HL-60 (cell line): ENCODE data around the gene FASN.

ENCODE experiments used
- DNase-seq, 2 experiments: peaks; one replicate each; pipeline ENCODE4 v3.0.0-alpha.2; 2010 to 2020; ENCODE audit warnings: low read depth in 1 of 2, low spot score in 1 of 2
- H3K27ac ChIP-seq: fragments of 250-450 bp; sonication (Bioruptor Pico); replicated peaks from 2 replicates; pipeline ENCODE4 v1.5.1; 2020; ENCODE audit warnings: mild to moderate bottlenecking, moderate library complexity
- H3K27me3 ChIP-seq: fragments of 250-450 bp; sonication (Bioruptor Pico); 2 replicates; pipeline ENCODE4 v1.5.1; 2021; ENCODE audit warnings: mild to moderate bottlenecking, moderate library complexity; ENCODE audit not compliant: insufficient read depth, poor library complexity, severe bottlenecking
- H3K4me3 ChIP-seq: replicated peaks from 2 replicates; pipeline ENCODE4 v1.5.1; 2011; ENCODE audit warnings: mild to moderate bottlenecking, control low read depth, low read length; ENCODE audit not compliant: insufficient read depth
- GABPA ChIP-seq: IDR thresholded peaks from 2 replicates; pipeline ENCODE4 v1.6.1; 2012; ENCODE audit warnings: low read depth
- POLR2AphosphoS5 ChIP-seq: IDR thresholded peaks from 2 replicates; pipeline ENCODE4 v1.6.1; 2012; ENCODE audit warnings: low read depth
- SPI1 ChIP-seq: IDR thresholded peaks from 2 replicates; pipeline ENCODE4 v1.6.1; 2012; ENCODE audit warnings: low read depth, mild to moderate bottlenecking, borderline replicate concordance
- TF ChIP-seq, protein P1 (sequence below): IDR thresholded peaks from 2 replicates; pipeline ENCODE4 v1.6.1; 2012; ENCODE audit warnings: low read depth; ENCODE audit not compliant: insufficient replicate concordance
- TF ChIP-seq, protein P2 (sequence below): IDR thresholded peaks from one replicate; pipeline ENCODE4 v1.5.1; 2011; ENCODE audit warnings: low read length, control low read depth, inconsistent platforms; ENCODE audit not compliant: insufficient read depth

Gene FASN

DNA sequence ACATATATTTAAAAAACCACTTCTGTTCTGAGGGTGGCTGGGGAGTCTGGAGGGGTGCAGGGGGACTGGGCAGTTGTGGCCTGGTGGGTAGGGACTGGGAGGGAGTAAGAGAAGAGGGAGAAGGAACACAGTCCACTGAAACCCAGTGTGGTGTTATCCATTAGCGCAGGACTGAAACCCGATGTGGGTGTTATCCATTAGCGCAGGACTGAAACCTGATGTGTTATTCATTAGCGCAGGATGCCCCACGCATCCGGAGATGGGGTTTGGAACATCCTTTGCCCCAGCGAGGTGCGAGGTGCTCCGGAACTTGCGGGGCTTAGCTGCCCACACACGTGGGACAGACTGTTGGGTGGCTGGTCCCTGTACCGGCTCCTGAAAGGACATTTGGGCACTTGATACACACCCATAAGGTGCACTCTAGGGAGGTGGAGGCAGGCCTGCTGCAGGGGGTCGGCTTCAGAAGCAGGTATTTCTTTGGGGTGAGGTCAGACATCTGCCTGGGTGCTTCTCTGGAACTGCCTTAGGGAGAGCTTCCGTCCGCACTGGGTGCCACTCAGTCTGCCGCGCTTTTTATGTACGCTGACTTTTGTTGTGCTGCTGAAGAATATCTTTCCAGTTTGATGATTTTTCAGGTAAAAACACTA lies 20.3 kb upstream of the FASN start:
- Histone ChIP-seq H3K27ac (no peak overlapping the region), H3K4me3 (no peak overlapping the region), H3K27me3 (no peaks in the 10 kb centered on the region)
- TF ChIP-seq, protein P1, sequence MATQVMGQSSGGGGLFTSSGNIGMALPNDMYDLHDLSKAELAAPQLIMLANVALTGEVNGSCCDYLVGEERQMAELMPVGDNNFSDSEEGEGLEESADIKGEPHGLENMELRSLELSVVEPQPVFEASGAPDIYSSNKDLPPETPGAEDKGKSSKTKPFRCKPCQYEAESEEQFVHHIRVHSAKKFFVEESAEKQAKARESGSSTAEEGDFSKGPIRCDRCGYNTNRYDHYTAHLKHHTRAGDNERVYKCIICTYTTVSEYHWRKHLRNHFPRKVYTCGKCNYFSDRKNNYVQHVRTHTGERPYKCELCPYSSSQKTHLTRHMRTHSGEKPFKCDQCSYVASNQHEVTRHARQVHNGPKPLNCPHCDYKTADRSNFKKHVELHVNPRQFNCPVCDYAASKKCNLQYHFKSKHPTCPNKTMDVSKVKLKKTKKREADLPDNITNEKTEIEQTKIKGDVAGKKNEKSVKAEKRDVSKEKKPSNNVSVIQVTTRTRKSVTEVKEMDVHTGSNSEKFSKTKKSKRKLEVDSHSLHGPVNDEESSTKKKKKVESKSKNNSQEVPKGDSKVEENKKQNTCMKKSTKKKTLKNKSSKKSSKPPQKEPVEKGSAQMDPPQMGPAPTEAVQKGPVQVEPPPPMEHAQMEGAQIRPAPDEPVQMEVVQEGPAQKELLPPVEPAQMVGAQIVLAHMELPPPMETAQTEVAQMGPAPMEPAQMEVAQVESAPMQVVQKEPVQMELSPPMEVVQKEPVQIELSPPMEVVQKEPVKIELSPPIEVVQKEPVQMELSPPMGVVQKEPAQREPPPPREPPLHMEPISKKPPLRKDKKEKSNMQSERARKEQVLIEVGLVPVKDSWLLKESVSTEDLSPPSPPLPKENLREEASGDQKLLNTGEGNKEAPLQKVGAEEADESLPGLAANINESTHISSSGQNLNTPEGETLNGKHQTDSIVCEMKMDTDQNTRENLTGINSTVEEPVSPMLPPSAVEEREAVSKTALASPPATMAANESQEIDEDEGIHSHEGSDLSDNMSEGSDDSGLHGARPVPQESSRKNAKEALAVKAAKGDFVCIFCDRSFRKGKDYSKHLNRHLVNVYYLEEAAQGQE, result no peak
- TF ChIP-seq POLR2AphosphoS5 (no peak), GABPA (no peak), SPI1 (no peak)
- TF ChIP-seq, protein P2, sequence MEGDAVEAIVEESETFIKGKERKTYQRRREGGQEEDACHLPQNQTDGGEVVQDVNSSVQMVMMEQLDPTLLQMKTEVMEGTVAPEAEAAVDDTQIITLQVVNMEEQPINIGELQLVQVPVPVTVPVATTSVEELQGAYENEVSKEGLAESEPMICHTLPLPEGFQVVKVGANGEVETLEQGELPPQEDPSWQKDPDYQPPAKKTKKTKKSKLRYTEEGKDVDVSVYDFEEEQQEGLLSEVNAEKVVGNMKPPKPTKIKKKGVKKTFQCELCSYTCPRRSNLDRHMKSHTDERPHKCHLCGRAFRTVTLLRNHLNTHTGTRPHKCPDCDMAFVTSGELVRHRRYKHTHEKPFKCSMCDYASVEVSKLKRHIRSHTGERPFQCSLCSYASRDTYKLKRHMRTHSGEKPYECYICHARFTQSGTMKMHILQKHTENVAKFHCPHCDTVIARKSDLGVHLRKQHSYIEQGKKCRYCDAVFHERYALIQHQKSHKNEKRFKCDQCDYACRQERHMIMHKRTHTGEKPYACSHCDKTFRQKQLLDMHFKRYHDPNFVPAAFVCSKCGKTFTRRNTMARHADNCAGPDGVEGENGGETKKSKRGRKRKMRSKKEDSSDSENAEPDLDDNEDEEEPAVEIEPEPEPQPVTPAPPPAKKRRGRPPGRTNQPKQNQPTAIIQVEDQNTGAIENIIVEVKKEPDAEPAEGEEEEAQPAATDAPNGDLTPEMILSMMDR, result no peak
- no peak for DNase-seq

DNA sequence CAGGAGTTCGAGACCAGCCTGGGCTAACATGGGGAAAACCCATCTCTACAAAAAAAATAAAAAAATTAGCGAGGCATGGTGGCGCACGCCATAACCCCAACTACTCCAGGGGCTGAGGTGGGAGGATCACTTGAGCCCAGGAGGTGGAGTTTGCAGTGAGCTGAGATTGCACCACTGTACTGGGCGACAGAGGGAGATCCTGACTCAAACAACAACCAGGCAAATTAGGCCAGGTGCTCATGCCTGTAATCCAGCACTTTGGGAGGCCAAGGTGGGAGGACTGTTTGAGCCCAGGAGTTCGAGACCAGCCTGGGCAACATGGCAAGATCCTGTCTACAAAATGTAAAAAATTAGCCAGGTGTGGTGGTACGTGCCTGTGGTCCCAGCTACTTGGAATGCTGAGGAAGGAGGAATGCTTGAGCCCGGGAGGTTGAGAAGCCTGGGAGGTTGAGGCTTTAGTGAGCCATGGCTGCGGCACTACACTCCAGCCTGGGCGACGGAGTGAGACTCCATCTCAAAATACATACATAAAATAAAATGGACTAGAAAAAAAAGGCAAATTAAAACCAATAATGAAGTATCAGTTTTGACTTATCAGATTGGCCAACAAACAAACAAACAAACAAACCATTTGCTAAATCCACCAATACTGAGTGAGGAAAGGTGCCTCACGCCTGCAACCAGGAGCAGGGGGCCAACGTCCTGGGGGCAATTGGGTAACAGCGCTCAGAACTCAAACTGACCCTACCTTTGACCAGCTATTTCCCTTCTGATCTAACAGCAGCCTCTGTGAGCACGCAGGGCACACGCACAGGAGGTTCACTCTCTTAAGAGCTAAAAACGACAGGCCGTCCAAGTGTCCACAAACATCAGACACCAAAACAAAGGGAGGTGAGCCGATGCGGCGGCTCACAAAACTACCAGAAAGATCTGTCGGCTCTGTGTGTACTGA lies 19.4 kb upstream of the FASN start:
- Histone ChIP-seq H3K27me3 (no peaks in the 10 kb centered on the region), H3K27ac (no peak overlapping the region), H3K4me3 (no peak overlapping the region)
- DNase-seq, result no peak
- TF ChIP-seq POLR2AphosphoS5, result no peak
- TF ChIP-seq, protein P1, result no peak
- TF ChIP-seq, protein P2, result no peak
- no peak for TF ChIP-seq SPI1
- TF ChIP-seq GABPA, result no peak

DNA sequence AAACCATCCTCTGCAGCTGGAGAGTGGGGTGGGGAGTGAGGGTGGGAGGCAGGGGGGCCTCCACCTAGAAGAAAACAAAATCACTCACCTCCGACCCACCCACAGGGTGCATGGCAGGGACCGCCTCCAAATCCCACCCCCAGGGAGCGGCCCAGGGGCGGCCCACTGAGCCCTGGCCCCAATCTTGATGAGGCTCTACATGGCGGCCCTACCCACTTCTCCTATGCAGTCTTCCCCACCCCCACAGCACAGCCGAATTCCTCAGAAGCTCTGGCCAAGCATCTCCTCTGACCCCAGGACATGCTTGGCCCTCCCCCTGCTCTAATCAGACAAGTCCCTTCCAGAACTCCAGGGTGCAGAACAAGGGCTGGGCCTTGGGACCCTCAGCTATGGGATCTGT lies 18.2 kb upstream of the FASN start:
- no peaks in the 10 kb centered on the region for H3K27me3 ChIP-seq
- TF ChIP-seq SPI1 (no peak), POLR2AphosphoS5 (no peak), GABPA (no peak)
- TF ChIP-seq, protein P2, result no peak
- TF ChIP-seq, protein P1, result no peak
- H3K4me3 ChIP-seq, result no peak overlapping the region
- no peak overlapping the region for H3K27ac ChIP-seq
- no peak for DNase-seq
